Measurements from ENCODE around the gene NDRG3. TPM values are rescaled to one million over a fixed set of nuclear protein-coding genes. Genes with fewer than 3 reads are reported as not detected.
A peak's percentile ranks its signal among the peaks of the same experiment; 100 is the strongest.

Gene NDRG3
- total RNA-seq, 2 experiments from 2014 or later = 19.2 to 19.3 TPM

GRCh38 chr20:36624068-36624943 lies 121.6 kb downstream of the NDRG3 start:
- ATAC-seq (no peak), DNase-seq (no peak)
- H3K36me3 Mint-ChIP-seq (ENCODE audit: low read depth) = peaks cover 48% of the 10 kb centered on the region
- no peaks in the 10 kb centered on the region for H3K9me3 Mint-ChIP-seq
- peaks cover 30% of the 10 kb centered on the region for H3K4me1 Mint-ChIP-seq (ENCODE audit: low read depth)
- intact Hi-C loops (cut with micrococcal nuclease) = no loop called here
- CTCF ChIA-PET = interaction anchor here (1.2 to 2.6 kb wide), 4 partner anchors 10 to 18 kb away, joined by 3 to 7 read pairs (median 5); partner anchors contain the start of gene RAB5IF
- TF ChIP-seq CTCF (IDR thresholded peaks at IDR 0.05) = no peak
- POLR2A ChIA-PET = interaction anchor here (0.7 to 1.9 kb wide), 5 partner anchors 10 to 114 kb away, joined by 3 to 9 read pairs (median 3); partner anchors contain the start of gene RAB5IF
- no peak overlapping the region for H3K4me3 Mint-ChIP-seq
- H3K27me3 Mint-ChIP-seq = no peaks in the 10 kb centered on the region
- peak overlapping the region; percentile 39 for H3K27ac Mint-ChIP-seq

DNA sequence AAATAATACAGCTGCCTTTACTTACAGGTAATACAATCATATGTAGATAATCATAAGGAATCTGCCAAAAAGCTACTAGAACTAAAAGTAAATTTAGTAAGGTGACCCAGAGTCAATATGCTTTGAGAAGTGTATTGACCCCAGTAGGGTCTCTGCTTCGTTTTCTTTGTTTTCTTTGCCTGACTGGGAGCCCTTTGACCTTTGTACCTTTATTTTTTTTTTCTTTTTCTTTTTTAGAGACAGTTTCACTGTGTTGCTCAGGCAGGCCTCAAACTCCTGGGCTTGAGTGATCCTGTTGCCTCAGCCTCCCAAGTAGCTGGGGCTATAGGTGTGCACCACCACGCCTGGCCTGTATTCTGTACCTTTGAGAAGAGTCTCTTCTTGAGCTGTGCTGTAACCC lies 122.4 kb downstream of the NDRG3 start:
- DNase-seq (no peak), ATAC-seq (no peak)
- peaks cover 25% of the 10 kb centered on the region for H3K4me1 Mint-ChIP-seq (ENCODE audit: low read depth)
- H3K4me3 Mint-ChIP-seq = no peak overlapping the region
- peaks cover 45% of the 10 kb centered on the region for H3K36me3 Mint-ChIP-seq (ENCODE audit: low read depth)
- no peaks in the 10 kb centered on the region for H3K9me3 Mint-ChIP-seq
- intact Hi-C loops (cut with micrococcal nuclease) = no loop called here
- peak overlapping the region; percentile 39 for H3K27ac Mint-ChIP-seq
- no peak for TF ChIP-seq CTCF (IDR thresholded peaks at IDR 0.05)
- CTCF ChIA-PET = interaction anchor here (1.1 to 2.6 kb wide), 4 partner anchors 9 to 17 kb away, joined by 3 to 7 read pairs (median 5); partner anchors contain the start of gene RAB5IF
- POLR2A ChIA-PET = interaction anchor here (1.8 to 1.9 kb wide), 2 partner anchors 9 to 12 kb away, joined by 7 to 9 read pairs; no protein-coding TSS in a partner anchor
- H3K27me3 Mint-ChIP-seq = no peaks in the 10 kb centered on the region

- Mint-ChIP-seq H3K9me3 (no peaks in the 10 kb centered on the region), H3K36me3 (ENCODE audit: low read depth) (peaks cover 27% of the 10 kb centered on the region), H3K4me3 (no peak overlapping the region), H3K27me3 (no peaks in the 10 kb centered on the region), H3K4me1 (ENCODE audit: low read depth) (peaks cover 18% of the 10 kb centered on the region), H3K27ac (peak overlapping the region; percentile 5)
- POLR2A ChIA-PET = no interaction called here
- intact Hi-C loops (cut with micrococcal nuclease) = no loop called here
- no peak for TF ChIP-seq CTCF (IDR thresholded peaks at IDR 0.05)
- ATAC-seq (no peak), DNase-seq (no peak)
- CTCF ChIA-PET = no interaction called here
These were observed 125.0 kb downstream of the NDRG3 start for GRCh38 chr20:36620917-36621316.

GRCh38 chr20:36614781-36615557 lies 130.9 kb downstream of the NDRG3 start:
- intact Hi-C loops (cut with micrococcal nuclease) = no loop called here
- H3K4me1 Mint-ChIP-seq (ENCODE audit: low read depth) = peaks cover 18% of the 10 kb centered on the region
- CTCF ChIA-PET = interaction anchor here (1.1 to 1.2 kb wide), 2 partner anchors 29 to 130 kb away, joined by 4 read pairs; no protein-coding TSS in a partner anchor
- DNase-seq (no peak), ATAC-seq (no peak)
- POLR2A ChIA-PET = interaction anchor here (1.1 to 1.9 kb wide), 5 partner anchors 9 to 30 kb away, joined by 3 to 9 read pairs (median 6); partner anchors contain the start of gene RAB5IF
- H3K27me3 Mint-ChIP-seq = no peaks in the 10 kb centered on the region
- H3K36me3 Mint-ChIP-seq (ENCODE audit: low read depth) = peaks cover 38% of the 10 kb centered on the region
- TF ChIP-seq CTCF (IDR thresholded peaks at IDR 0.05) = no peak
- peak overlapping the region; percentile 61 for H3K27ac Mint-ChIP-seq
- no peak overlapping the region for H3K4me3 Mint-ChIP-seq
- H3K9me3 Mint-ChIP-seq = no peaks in the 10 kb centered on the region
